Esophagus squamous epithelium (tissue), 4 donors: ENCODE measurements around the gene COL6A3.

Source experiments
- POLR2A ChIP-seq, 4 donors: fragments of 450-650 bp; IDR thresholded peaks; one replicate each; pipeline ENCODE4 v1.6.1; 2017; ENCODE audit warnings: antibody characterized with exemption in 4 of 4, mild to moderate bottlenecking in 4 of 4, moderate library complexity in 3 of 4
- TF ChIP-seq, protein P1 (sequence below), 6 experiments: fragments of 450-650 bp in 4 of 6; fragments of 200-600 bp in 2 of 6; sonication (generic) in 2 of 6; IDR thresholded peaks; one replicate each; pipeline ENCODE4 v1.5.1; 2016 to 2019; ENCODE audit warnings: antibody characterized with exemption in 6 of 6, mild to moderate bottlenecking in 4 of 6, moderate library complexity in 4 of 6

- TF ChIP-seq, protein P1, sequence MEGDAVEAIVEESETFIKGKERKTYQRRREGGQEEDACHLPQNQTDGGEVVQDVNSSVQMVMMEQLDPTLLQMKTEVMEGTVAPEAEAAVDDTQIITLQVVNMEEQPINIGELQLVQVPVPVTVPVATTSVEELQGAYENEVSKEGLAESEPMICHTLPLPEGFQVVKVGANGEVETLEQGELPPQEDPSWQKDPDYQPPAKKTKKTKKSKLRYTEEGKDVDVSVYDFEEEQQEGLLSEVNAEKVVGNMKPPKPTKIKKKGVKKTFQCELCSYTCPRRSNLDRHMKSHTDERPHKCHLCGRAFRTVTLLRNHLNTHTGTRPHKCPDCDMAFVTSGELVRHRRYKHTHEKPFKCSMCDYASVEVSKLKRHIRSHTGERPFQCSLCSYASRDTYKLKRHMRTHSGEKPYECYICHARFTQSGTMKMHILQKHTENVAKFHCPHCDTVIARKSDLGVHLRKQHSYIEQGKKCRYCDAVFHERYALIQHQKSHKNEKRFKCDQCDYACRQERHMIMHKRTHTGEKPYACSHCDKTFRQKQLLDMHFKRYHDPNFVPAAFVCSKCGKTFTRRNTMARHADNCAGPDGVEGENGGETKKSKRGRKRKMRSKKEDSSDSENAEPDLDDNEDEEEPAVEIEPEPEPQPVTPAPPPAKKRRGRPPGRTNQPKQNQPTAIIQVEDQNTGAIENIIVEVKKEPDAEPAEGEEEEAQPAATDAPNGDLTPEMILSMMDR (IDR thresholded peaks at IDR 0.05): no peak
- no peak for TF ChIP-seq POLR2A (IDR thresholded peaks at IDR 0.05)
Measured at GRCh38 chr2:237327175-237327950, 86.6 kb downstream of the COL6A3 start.
